Stimulated activated naive CD4-positive, alpha-beta T cell (primary cell): ENCODE measurements around the gene SPATA19.

Experiments
- DNase-seq, 6 experiments: peaks; one replicate each; lab custom pipeline; 2025; lab: John Stamatoyannopoulos, UW

The SPATA19 gene

GRCh38 chr11:133835593-133836548, 9.4 kb downstream of the SPATA19 start:
- no peak for DNase-seq

GRCh38 chr11:133834682-133835592, 10.4 kb downstream of the SPATA19 start:
- DNase-seq, result peak in 2 of 6 experiments; percentile 4 to 26

GRCh38 chr11:133833898-133834681, 11.2 kb downstream of the SPATA19 start:
- no peak for DNase-seq

GRCh38 chr11:133832991-133833897, 12.1 kb downstream of the SPATA19 start:
- no peak for DNase-seq

GRCh38 chr11:133832096-133832990, 13.0 kb downstream of the SPATA19 start:
- DNase-seq, result no peak

- no peak for DNase-seq
These were observed 14.1 kb downstream of the SPATA19 start for GRCh38 chr11:133830931-133831907.

- no peak for DNase-seq
These were observed 15.7 kb downstream of the SPATA19 start for GRCh38 chr11:133829566-133829965.

GRCh38 chr11:133828871-133829270, 16.4 kb downstream of the SPATA19 start:
- no peak for DNase-seq

GRCh38 chr11:133827556-133827955, 17.8 kb downstream of the SPATA19 start:
- no peak for DNase-seq

- no peak for DNase-seq
These were observed 18.4 kb downstream of the SPATA19 start for GRCh38 chr11:133826866-133827265.

- no peak for DNase-seq
These were observed 19.6 kb downstream of the SPATA19 start for GRCh38 chr11:133825666-133826065.

- no peak for DNase-seq
These were observed 20.2 kb downstream of the SPATA19 start for GRCh38 chr11:133825156-133825555.

GRCh38 chr11:133824593-133824992, 20.7 kb downstream of the SPATA19 start:
- DNase-seq, result no peak

GRCh38 chr11:133823614-133824013, 21.7 kb downstream of the SPATA19 start:
- DNase-seq, result no peak

GRCh38 chr11:133823211-133823610, 22.1 kb downstream of the SPATA19 start:
- no peak for DNase-seq

GRCh38 chr11:133821776-133822175, 23.5 kb downstream of the SPATA19 start:
- no peak for DNase-seq

GRCh38 chr11:133819746-133820315, 25.5 kb downstream of the SPATA19 start:
- no peak for DNase-seq

GRCh38 chr11:133819114-133819513, 26.2 kb downstream of the SPATA19 start:
- no peak for DNase-seq
